ENCODE data around the gene COLEC12.

- TF ChIP-seq CTCF (IDR thresholded peaks at IDR 0.05) (no peak), POLR2A (IDR thresholded peaks at IDR 0.05) (no peak)
Measured at GRCh38 chr18:446941-447560, 53.5 kb downstream of the COLEC12 start.

Data from lower leg skin (tissue), 3 donors.